A673 (cell line): Measurements from ENCODE around the gene PRR12.

Experiments
- EZH2 ChIP-seq: fragments of 200-600 bp; sonication (generic); IDR thresholded peaks from 2 replicates; pipeline ENCODE4 v1.6.1; 2017; ENCODE audit warnings: borderline replicate concordance, low read depth, mild to moderate bottlenecking, mixed read lengths, antibody characterized with exemption, low read length; ENCODE audit not compliant: poor library complexity, severe bottlenecking
- TF ChIP-seq, protein P1 (sequence below): fragments of 300-800, 200-600 bp; sonication (generic); conservative IDR thresholded peaks from 2 replicates; pipeline ENCODE4 v1.5.1; 2017; ENCODE audit warnings: low read depth, mild to moderate bottlenecking, antibody characterized with exemption, low read length, moderate library complexity, mixed read lengths

DNA sequence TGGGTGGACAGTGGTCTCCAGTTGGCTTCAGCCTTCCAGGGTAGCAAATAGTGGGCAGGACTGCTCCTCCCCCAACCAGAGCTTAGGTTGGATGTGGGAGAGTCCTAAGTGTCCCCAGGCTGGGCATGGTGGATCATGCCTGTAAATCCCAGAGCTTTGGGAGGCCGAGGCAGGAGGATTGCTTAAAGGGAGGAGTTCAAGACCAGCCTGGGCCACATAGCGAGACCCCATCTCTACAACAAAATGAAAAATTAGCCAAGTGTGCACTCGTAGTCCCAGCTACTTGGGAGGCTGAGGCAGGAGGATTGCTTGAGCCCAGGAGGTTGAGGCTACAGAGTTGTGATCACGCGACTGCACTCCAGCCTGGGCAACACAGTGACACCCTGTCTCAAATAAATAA lies 41.6 kb downstream of the PRR12 start:
- TF ChIP-seq, protein P1, sequence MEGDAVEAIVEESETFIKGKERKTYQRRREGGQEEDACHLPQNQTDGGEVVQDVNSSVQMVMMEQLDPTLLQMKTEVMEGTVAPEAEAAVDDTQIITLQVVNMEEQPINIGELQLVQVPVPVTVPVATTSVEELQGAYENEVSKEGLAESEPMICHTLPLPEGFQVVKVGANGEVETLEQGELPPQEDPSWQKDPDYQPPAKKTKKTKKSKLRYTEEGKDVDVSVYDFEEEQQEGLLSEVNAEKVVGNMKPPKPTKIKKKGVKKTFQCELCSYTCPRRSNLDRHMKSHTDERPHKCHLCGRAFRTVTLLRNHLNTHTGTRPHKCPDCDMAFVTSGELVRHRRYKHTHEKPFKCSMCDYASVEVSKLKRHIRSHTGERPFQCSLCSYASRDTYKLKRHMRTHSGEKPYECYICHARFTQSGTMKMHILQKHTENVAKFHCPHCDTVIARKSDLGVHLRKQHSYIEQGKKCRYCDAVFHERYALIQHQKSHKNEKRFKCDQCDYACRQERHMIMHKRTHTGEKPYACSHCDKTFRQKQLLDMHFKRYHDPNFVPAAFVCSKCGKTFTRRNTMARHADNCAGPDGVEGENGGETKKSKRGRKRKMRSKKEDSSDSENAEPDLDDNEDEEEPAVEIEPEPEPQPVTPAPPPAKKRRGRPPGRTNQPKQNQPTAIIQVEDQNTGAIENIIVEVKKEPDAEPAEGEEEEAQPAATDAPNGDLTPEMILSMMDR: no peak
- TF ChIP-seq EZH2: no peak
